Body of pancreas (tissue), 4 donors: ENCODE data around the gene RELA. TPM values are rescaled to one million over a fixed set of nuclear protein-coding genes. Genes with fewer than 3 reads are reported as not detected.

ENCODE experiments used
- ATAC-seq: fragments of 150-250 bp; one replicate; pipeline ENCODE4 v1.9.1; 2016
- DNase-seq, 4 donors: peaks; one replicate each; pipeline ENCODE4 v3.0.0-alpha.2; 2019
- H3K27ac ChIP-seq, 4 donors: fragments of 200-600 bp; sonication (generic); 1 replicate in 3 of 4; 2 replicates in 1 of 4; pipeline versions ENCODE4 v1.5.1 to v1.6.1; 2016 to 2019; ENCODE audit warnings: mild to moderate bottlenecking in 1 of 4, mixed read lengths in 1 of 4, moderate library complexity in 1 of 4
- H3K27me3 ChIP-seq, 2 donors: fragments of 200-600 bp; sonication (generic); one replicate each; pipeline ENCODE4 v1.6.0; 2016; ENCODE audit warnings: mild to moderate bottlenecking in 1 of 2
- H3K36me3 ChIP-seq, 2 donors: fragments of 200-600 bp; sonication (generic); replicated peaks in 1 of 2; 2 replicates each; pipeline ENCODE4 v1.5.1; 2016; ENCODE audit warnings: low read depth in 2 of 2; ENCODE audit not compliant: insufficient read depth in 1 of 2
- H3K4me1 ChIP-seq: fragments of 200-600 bp; sonication (generic); one replicate; pipeline ENCODE4 v1.6.0; 2016
- H3K4me3 ChIP-seq, 2 donors: fragments of 200-600 bp; sonication (generic); 1 replicate in 1 of 2; 2 replicates in 1 of 2; pipeline ENCODE4 v1.5.1; 2016 to 2019
- H3K9me3 ChIP-seq, 3 donors: fragments of 200-600 bp; sonication (generic); 1 replicate in 2 of 3; 2 replicates in 1 of 3; pipeline ENCODE4 v1.5.1; 2016
- CTCF ChIP-seq, 7 experiments: fragments of 450-650 bp in 4 of 7; fragments of 200-600 bp in 3 of 7; sonication (generic) in 3 of 7; IDR thresholded peaks; one replicate each; pipeline ENCODE4 v1.5.1; 2016 to 2019; ENCODE audit warnings: antibody characterized with exemption in 7 of 7
- POLR2A ChIP-seq, 3 donors: fragments of 450-650 bp; IDR thresholded peaks; one replicate each; pipeline ENCODE4 v1.6.1; 2016; ENCODE audit warnings: antibody characterized with exemption in 3 of 3, mild to moderate bottlenecking in 2 of 3
- WGBS, 2 donors: methylation state at CpG; one replicate each; pipeline ENCODE4 v1.1.5; 2017; 5-methylcytosine and 5-hydroxymethylcytosine counted together
- intact Hi-C: fragments of 100-400 bp; cut with DNase I; formaldehyde crosslinking; loops from one replicate; pipeline ENCODE4 v1.15.1; 2023
- total RNA-seq, 2 donors: library from RNA; depleted of rRNA; stranded (reverse); fragments of >200 nt; gene quantifications; one replicate each; pipeline ENCODE4 v1.1.0, GENCODE V29; 2016

Gene RELA
- total RNA-seq, 2 donors from 2014 or later: 27.5 to 45.8 TPM

GRCh38 chr11:65655570-65656332 lies 7.0 kb downstream of the RELA start:
- H3K4me3 ChIP-seq: no peak overlapping the region
- TF ChIP-seq CTCF (IDR thresholded peaks at IDR 0.05): no peak
- TF ChIP-seq POLR2A (IDR thresholded peaks at IDR 0.05): no peak
- intact Hi-C loops: no loop called here
- H3K27me3 ChIP-seq: no peaks in the 10 kb centered on the region
- DNase-seq: peak in 1 of 4 donors; percentile 4
- no peaks in the 10 kb centered on the region for H3K9me3 ChIP-seq
- ATAC-seq: no peak
- H3K4me1 ChIP-seq: peaks cover 35% of the 10 kb centered on the region
- peaks cover 10 to 44% of the 10 kb centered on the region in 2 donors for H3K36me3 ChIP-seq
- H3K27ac ChIP-seq: no peak overlapping the region
- 87 to 88% methylated on average over 16 of the region's 16 CpGs for WGBS, 2 donors

- DNase-seq (peak in 1 of 4 donors; percentile 13), ATAC-seq (no peak)
- Histone ChIP-seq H3K27ac (peak overlapping the region in 1 of 4 donors; percentile 97), H3K27me3 (no peaks in the 10 kb centered on the region), H3K9me3 (no peaks in the 10 kb centered on the region), H3K4me1 (peaks cover 35% of the 10 kb centered on the region), H3K36me3 (peaks cover 3 to 40% of the 10 kb centered on the region in 2 donors), H3K4me3 (no peak overlapping the region)
- WGBS, 2 donors: 76 to 93% methylated on average over 13 of the region's 14 CpGs
- intact Hi-C loops: no loop called here
- TF ChIP-seq POLR2A (IDR thresholded peaks at IDR 0.05) (no peak), CTCF (IDR thresholded peaks at IDR 0.05) (no peak)
Observed at GRCh38 chr11:65654375-65655349, 8.1 kb downstream of the RELA start.

- H3K4me3 ChIP-seq: no peak overlapping the region
- intact Hi-C loops: no loop called here
- no peaks in the 10 kb centered on the region for H3K27me3 ChIP-seq
- H3K27ac ChIP-seq: peak overlapping the region; percentile 74 to 97 (median 92)
- H3K4me1 ChIP-seq: peaks cover 35% of the 10 kb centered on the region
- ATAC-seq (peak; percentile 1), DNase-seq (peak; percentile 33 to 52 (median 46))
- TF ChIP-seq CTCF (IDR thresholded peaks at IDR 0.05) (no peak), POLR2A (IDR thresholded peaks at IDR 0.05) (no peak)
- no peaks in the 10 kb centered on the region for H3K9me3 ChIP-seq
- H3K36me3 ChIP-seq: peaks cover 0 to 29% of the 10 kb centered on the region in 2 donors
- 39 to 44% methylated on average over 12 of the region's 12 CpGs for WGBS, 2 donors
Observed at GRCh38 chr11:65653229-65654225, 9.2 kb downstream of the RELA start.

- Histone ChIP-seq H3K27ac (peak overlapping the region; percentile 74 to 97 (median 92)), H3K36me3 (peaks cover 0 to 21% of the 10 kb centered on the region in 2 donors), H3K4me1 (peaks cover 37% of the 10 kb centered on the region), H3K27me3 (no peaks in the 10 kb centered on the region), H3K4me3 (peak overlapping the region in 1 of 2 donors; percentile 6), H3K9me3 (no peaks in the 10 kb centered on the region)
- intact Hi-C loops: no loop called here
- peak; percentile 89 for ATAC-seq
- 0 to 1% methylated on average over 1 to 46 of the region's 68 CpGs for WGBS, 2 donors
- DNase-seq: peak; percentile 90 to 94 (median 92)
- TF ChIP-seq POLR2A (IDR thresholded peaks at IDR 0.05): peak; percentile 34 to 75 (median 75)
- TF ChIP-seq CTCF (IDR thresholded peaks at IDR 0.05): no peak
Observed at GRCh38 chr11:65652511-65653228, 10.0 kb downstream of the RELA start.
